Ishikawa (cell line): Measurements from ENCODE around the gene DSCAML1.

Experiments
- CEBPB ChIP-seq: IDR thresholded peaks from 2 replicates; pipeline ENCODE4 v1.6.1; 2012
- CREB1 ChIP-seq: IDR thresholded peaks from 2 replicates; pipeline ENCODE4 v1.6.1; 2012; ENCODE audit warnings: low read depth
- EGR1 ChIP-seq: IDR thresholded peaks from 2 replicates; pipeline ENCODE4 v1.6.1; 2012
- EP300 ChIP-seq: IDR thresholded peaks from 2 replicates; pipeline ENCODE4 v1.6.1; 2012; ENCODE audit warnings: borderline replicate concordance
- FOXM1 ChIP-seq: IDR thresholded peaks from 2 replicates; pipeline ENCODE4 v1.6.1; 2012; ENCODE audit warnings: low read depth, borderline replicate concordance
- MAX ChIP-seq: IDR thresholded peaks from 2 replicates; pipeline ENCODE4 v1.6.1; 2012
- NFIC ChIP-seq: IDR thresholded peaks from 2 replicates; pipeline ENCODE4 v1.6.1; 2012
- RAD21 ChIP-seq: IDR thresholded peaks from 2 replicates; pipeline ENCODE4 v1.6.1; 2012; ENCODE audit warnings: low read depth
- REST ChIP-seq: IDR thresholded peaks from 2 replicates; pipeline ENCODE4 v1.6.1; 2012; ENCODE audit warnings: low read depth, mild to moderate bottlenecking
- TAF1 ChIP-seq: IDR thresholded peaks from 2 replicates; pipeline ENCODE4 v1.6.1; 2012; ENCODE audit warnings: low read depth, mild to moderate bottlenecking
- TCF12 ChIP-seq: IDR thresholded peaks from 2 replicates; pipeline ENCODE4 v1.6.1; 2012; ENCODE audit warnings: low read depth
- TEAD4 ChIP-seq: IDR thresholded peaks from 2 replicates; pipeline ENCODE4 v1.6.1; 2012
- USF1 ChIP-seq: IDR thresholded peaks from 2 replicates; pipeline ENCODE4 v1.6.1; 2012
- YY1 ChIP-seq: IDR thresholded peaks from 2 replicates; pipeline ENCODE4 v1.6.1; 2012; ENCODE audit warnings: low read depth
- ZBTB7A ChIP-seq: IDR thresholded peaks from 2 replicates; pipeline ENCODE4 v1.6.1; 2012; ENCODE audit warnings: low read depth

DSCAML1 gene

GRCh38 chr11:117484156-117484555 lies 312.9 kb downstream of the DSCAML1 start:
- TF ChIP-seq CEBPB (no peak), YY1 (no peak), TAF1 (no peak), CREB1 (no peak), NFIC (no peak), RAD21 (no peak), ZBTB7A (no peak), FOXM1 (no peak), TEAD4 (no peak), REST (no peak), TCF12 (no peak)

GRCh38 chr11:117483372-117483771 lies 313.6 kb downstream of the DSCAML1 start:
- no peak for TF ChIP-seq CEBPB
- TF ChIP-seq MAX, result no peak
- no peak for TF ChIP-seq TCF12
- no peak for TF ChIP-seq RAD21

- TF ChIP-seq RAD21 (no peak), EGR1 (no peak), CEBPB (no peak)
Measured at GRCh38 chr11:117482881-117483280, 314.1 kb downstream of the DSCAML1 start.

- TF ChIP-seq TAF1 (no peak), CREB1 (no peak), YY1 (no peak), RAD21 (no peak)
Measured at GRCh38 chr11:117481885-117482284, 315.1 kb downstream of the DSCAML1 start.

- TF ChIP-seq TEAD4, result no peak
- TF ChIP-seq TCF12, result no peak
Measured at GRCh38 chr11:117481036-117481435, 316.0 kb downstream of the DSCAML1 start.

- no peak for TF ChIP-seq RAD21
- TF ChIP-seq FOXM1, result no peak
- TF ChIP-seq CEBPB, result no peak
- TF ChIP-seq NFIC, result no peak
- no peak for TF ChIP-seq EP300
- no peak for TF ChIP-seq USF1
- TF ChIP-seq TAF1, result no peak
- no peak for TF ChIP-seq EGR1
- no peak for TF ChIP-seq TCF12
- no peak for TF ChIP-seq TEAD4
- no peak for TF ChIP-seq MAX
- TF ChIP-seq CREB1, result no peak
- no peak for TF ChIP-seq REST
- TF ChIP-seq YY1, result no peak
- no peak for TF ChIP-seq ZBTB7A
Measured at GRCh38 chr11:117480221-117480620, 316.8 kb downstream of the DSCAML1 start.

- TF ChIP-seq EGR1 (no peak), EP300 (no peak), ZBTB7A (no peak), CEBPB (no peak), MAX (no peak), TCF12 (no peak), RAD21 (peak; percentile 3; the same call in 1 of the 2 replicates)
Measured at GRCh38 chr11:117479372-117479771, 317.6 kb downstream of the DSCAML1 start.
